22Rv1 (cell line): ENCODE data around the gene FAU.

ENCODE experiments used
- CTCF ChIP-seq: fragments of 450-650 bp; IDR thresholded peaks from 2 replicates; pipeline ENCODE4 v1.5.1; 2017; ENCODE audit warnings: mild to moderate bottlenecking
- ZFX ChIP-seq: fragments of 450-650 bp; IDR thresholded peaks from 2 replicates; pipeline ENCODE4 v1.6.1; 2017; ENCODE audit warnings: antibody characterized with exemption, borderline replicate concordance

- TF ChIP-seq CTCF, result no peak
- TF ChIP-seq ZFX, result no peak
Observed at GRCh38 chr11:65107751-65108468, 14.0 kb downstream of the FAU start.
